ENCODE results near the gene MDH2.
"Not testable (repeated sequence)": the region's sequence is repeated elsewhere in the genome, so short reads cannot be mapped to it uniquely, and the experiment has no call there.

The MDH2 gene, protein sequence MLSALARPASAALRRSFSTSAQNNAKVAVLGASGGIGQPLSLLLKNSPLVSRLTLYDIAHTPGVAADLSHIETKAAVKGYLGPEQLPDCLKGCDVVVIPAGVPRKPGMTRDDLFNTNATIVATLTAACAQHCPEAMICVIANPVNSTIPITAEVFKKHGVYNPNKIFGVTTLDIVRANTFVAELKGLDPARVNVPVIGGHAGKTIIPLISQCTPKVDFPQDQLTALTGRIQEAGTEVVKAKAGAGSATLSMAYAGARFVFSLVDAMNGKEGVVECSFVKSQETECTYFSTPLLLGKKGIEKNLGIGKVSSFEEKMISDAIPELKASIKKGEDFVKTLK

DNA sequence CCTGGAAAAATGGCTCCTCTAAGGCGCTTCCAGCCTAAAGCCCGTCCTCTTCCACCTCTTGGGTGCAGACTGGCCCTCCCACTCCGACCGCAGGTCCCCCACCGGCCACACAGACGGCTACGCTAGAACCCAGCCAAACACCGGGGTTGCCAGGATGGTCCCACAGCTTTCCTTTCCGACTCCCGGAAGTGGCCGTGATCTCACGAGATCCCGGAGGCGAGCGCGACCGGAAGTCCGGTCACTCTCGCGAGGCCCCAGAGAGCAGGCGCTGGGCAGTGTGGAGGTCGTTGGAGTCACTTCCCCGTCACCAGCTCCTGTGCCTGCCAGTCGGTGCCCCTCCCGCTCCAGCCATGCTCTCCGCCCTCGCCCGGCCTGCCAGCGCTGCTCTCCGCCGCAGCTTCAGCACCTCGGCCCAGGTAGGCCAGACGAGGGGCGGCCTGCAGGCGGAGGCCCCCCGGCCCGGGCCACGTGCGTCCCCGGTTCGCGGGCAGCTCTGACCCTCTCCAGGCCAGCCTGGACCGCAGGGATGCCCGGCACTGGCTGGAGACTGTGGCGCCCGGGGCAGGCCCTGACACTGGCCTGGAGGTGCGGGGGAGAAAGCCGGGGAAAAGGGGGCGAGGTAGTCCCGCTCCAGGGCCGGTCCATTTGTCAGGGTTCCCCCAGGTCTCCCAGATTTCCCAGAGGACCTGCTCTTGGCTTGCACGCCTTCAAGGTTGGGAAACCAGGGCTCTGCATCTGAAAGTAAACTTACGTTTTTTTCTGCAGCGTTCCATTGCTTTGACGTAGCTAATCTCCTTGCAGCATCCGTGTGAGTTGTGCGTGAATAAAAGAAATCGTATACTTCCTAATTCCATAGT lies at the start of gene MDH2, which contains the start of gene STYXL1:
Gene MDH2, plus strand, starts transcription at position 296 of the 857 bp plus-strand sequence. Its CDS starts 55 bp downstream, at position 351.
Gene STYXL1, minus strand, starts transcription at position 190 of the 857 bp plus-strand sequence. CDS start 17,477 bp downstream, outside the sequence.
- DNase-seq, result peak; percentile 71

DNA sequence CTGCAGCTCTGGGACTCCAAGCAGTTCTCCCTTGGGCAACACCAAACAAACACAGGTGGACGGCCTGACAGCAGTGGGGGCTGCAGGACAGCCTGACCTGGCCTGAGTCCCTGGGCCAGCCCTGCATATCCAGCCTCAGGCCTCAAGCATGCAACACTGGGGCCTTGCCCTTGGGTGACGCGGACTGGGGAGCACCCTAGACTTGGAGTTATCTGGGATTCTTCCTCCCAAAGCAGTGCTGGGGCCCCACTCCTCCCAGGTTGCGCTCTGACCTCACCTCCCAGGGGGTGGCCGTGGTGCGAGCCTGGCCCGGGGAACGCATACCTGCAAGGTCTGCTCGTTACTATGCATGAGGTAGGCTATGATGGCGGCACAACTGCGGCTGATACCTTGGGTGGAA lies 47.3 kb upstream of the MDH2 start:
- DNase-seq, result no peak

DNA sequence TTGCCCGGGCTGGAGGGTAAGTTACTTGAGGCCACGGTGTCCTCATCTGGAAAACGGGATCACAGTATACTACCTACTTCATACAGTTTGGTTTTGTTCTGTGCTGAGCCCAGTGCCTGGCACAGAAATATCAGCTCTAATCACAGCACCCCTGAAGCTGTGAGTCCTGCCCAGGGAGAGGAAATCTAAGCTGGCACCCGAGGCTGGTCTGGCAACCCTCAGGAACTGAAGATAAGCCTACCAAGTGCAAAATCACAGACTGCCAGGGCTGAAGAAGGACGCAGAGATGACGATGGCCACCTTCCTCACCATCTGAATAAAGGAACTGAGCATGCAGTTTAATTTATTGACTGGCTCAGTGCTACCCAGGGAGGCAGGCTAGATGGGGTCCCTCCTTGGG lies 45.8 kb upstream of the MDH2 start:
- no peak for DNase-seq

DNA sequence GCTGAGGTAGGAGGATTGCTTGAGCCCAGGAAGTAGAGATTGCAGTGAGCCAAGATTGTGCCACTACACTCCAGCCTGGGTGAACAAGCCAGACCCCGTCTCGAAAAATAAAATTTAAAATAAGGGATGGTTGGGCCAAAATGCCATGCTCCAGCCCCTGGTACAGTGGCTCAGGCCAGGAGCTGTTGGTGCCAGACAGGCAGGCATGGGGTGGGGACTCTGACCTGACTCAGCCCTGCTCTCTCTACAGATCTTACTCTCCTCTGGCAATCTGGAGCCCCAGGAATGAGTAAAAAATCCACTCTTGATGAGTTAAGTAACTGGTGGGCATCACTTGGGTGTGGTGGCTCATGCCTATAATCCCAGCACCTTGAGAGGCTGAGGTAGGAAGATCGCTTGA lies 45.1 kb upstream of the MDH2 start:
- DNase-seq, result no peak

DNA sequence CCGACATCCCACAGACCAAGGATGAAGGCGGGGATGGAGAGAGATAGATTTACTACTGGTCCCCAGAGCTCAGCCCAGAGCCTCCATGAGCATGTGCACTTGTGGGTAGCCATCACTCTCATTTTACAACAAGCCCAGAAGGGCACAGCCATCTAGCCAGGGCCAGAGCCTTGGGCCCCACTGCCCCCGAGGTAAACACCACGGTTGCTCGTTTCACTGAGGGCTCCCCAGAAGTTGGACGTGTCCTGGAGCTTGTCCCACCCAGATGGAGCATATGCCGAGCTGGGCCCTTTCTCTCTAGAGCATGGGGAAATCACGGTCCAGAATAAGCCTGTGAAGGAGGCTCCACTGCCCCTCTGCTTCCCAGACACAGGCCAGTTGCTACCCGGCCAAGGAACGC lies 44.6 kb upstream of the MDH2 start:
- DNase-seq, result no peak

DNA sequence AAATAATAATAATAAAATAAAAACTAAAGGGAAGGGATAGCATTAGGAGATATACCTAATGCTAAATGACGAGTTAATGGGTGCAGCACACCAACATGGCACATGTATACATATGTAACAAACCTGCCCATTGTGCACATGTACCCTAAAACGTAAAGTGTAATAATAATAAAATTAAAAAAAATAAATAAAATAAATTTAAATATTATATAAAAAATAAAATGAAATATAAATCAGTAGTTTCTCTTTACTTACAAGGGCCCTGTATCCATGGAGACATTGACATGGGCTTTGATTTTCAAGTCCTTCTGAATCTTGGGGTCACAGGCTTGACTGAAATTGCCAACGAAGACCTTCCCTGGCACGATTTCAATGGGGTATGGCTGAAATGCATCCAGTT lies 42.9 kb upstream of the MDH2 start:
- not testable (repeated sequence) for DNase-seq

DNA sequence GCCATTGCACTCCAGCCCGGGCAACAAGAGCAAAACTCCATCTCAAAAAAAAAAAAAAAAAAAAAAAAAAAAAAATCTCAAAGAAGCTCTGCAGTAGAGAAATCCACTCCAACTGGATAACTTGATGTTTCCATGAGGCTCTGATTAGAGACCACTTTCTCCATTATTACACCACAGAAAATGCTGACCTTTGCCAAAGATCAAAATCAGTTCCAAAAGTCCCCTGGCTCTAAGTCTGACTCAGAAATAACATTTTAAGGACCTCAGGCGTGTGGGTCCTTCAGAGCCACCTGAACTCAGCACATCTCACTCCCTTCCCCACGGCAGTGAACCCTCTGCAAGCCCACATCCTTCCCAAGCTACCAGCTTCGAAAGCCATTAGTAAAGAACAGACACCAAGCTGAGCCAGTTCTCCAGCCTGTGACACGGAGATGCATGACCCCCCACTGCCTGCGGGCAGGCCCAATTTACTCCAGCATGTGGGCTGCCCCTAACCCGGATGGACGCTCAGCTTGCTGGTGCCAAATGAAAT lies 39.7 kb upstream of the MDH2 start:
- no peak for DNase-seq

DNA sequence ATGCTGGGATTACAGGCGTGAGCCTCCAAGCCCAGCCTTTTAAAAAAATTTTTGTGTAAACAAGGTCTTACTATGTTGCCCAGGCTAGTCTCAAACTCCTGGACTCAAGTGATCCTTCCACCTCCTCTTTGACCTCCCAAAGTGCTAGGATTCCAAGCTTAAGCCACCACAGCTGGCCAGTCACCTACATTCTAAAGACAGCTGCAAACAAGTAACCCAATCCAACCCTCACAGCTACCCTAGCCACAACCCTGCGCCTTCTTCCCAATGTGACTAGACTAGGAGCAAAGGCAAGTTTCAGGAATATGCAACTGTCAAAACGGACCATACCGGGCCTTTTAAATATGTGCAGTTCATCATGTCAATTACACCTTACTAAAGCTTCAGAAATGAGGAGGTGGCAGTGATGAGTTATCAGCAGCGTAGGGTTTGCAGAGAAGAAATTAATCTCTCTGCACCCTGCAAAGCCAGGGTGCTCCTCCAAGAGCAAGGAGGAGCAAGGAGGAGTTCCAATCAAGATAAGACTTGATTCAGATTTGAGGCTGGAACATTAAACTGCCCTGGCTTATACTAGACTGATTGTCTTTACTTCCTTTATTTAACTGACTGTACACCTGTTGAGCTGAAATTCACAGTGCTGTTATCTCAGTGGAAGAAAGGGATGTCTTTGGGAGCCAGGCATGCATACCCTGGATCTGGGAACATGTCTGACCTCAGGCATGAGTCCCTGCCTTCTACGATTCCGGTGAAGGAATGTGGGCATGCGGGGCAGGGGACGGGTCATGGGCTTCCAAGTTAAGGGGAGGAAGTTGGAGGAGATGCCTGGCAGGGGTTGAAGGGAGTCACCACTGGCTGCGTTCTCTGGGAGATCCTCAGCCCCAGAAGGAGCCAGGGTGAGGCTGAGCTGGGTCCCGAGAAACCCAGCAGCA lies 38.0 kb upstream of the MDH2 start:
- no peak for DNase-seq

DNA sequence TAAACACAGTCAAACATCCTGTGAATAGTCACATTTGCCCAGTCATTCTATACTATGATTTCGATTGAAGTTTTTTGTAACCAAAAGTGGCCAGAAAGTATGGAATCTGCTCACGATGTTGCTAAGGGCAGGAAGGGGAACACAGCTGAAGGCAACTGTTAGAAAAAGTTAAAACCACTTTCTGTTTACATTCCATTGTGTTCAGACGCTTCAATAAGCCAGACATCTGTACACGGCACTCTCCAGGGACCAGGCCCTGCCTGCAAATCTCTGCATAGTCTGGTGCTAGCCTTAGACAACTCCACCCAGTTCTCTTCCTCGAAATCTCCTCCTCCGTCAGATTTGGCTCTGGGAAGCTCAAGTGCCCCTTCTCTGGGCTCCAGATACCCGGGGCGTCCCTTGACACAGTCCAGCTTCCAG lies 36.5 kb upstream of the MDH2 start:
- no peak for DNase-seq

DNA sequence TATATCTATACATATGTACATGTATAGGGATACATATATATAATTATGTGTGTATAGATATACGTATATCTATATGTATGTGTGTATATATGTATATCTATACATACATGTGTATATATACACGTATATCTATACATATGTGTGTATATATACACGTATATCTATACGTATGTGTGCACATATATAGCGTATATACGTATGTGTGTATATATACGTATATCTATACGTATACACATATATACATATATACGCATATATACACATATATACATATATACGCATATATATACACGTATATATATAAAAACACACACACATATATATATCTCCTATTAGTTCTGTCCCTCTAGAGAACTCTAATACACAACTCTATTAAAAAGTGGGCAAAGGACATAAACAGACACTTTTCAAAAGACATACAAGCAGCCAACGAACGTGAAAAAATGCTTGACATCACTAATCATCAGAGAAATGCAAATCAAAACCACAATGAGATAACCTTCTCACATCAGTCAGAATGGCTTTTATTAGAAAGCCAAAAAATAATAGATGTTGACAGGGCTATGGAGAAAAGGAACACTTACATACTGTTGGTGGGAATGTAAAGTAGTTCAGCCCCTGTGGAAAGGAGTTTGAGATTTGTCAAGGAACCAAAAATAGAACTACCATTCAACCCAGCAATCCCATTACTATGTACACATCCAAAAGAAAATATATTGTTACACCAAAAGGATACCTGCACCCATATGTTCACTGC lies 31.5 kb upstream of the MDH2 start:
- DNase-seq, result no peak

DNA sequence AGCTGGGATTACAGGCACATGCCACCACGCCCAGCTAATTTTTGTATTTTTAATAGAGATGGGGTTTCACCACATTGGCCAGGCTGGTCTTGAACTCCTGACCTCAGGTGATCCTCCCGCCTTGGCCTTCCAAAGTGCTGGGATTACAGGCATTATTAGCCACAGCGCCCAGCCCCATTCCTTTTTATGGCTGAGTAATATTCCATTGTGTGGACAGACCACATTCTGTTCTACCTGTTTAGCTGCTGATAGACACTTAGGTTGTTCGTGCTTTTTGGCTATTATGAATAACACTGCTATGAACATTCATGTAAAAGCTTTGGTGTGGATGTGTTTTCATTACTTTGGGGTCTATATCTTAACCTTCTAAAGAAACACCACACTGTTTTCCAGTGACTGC lies 29.4 kb upstream of the MDH2 start:
- DNase-seq, result not testable (repeated sequence)

DNA sequence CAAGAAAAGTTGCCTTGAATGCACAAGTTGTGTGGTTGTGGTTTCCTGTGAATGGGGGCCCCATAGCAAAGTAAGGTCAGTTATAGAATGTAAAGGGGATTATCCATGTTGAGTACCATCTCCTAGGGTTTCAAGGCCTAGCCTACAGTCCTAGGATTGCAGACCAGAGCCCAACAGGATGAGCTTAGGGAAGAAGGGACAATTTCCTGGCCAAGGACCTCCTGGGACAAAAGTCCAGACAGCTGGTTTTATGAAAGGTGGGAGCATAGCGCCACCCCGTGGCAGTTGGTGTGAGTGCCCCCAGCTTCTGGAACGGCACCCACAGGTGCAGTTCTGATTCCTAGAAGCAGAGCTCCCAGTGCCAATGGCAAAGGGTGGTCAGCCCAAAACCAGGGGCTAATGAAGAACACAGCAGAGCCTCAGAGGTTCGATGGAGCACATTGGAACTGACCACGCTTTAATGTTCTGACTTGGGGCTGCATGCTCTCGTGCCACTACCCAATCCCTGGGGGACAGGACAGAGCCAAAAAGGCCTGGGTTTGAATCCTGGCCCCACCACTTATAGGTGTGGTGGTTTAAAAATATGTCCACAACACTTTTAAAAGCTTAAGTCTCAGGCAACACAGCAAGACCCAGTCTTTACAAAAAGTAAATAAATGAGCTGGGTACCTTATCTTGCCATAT lies 27.7 kb upstream of the MDH2 start:
- DNase-seq, result peak; percentile 52

DNA sequence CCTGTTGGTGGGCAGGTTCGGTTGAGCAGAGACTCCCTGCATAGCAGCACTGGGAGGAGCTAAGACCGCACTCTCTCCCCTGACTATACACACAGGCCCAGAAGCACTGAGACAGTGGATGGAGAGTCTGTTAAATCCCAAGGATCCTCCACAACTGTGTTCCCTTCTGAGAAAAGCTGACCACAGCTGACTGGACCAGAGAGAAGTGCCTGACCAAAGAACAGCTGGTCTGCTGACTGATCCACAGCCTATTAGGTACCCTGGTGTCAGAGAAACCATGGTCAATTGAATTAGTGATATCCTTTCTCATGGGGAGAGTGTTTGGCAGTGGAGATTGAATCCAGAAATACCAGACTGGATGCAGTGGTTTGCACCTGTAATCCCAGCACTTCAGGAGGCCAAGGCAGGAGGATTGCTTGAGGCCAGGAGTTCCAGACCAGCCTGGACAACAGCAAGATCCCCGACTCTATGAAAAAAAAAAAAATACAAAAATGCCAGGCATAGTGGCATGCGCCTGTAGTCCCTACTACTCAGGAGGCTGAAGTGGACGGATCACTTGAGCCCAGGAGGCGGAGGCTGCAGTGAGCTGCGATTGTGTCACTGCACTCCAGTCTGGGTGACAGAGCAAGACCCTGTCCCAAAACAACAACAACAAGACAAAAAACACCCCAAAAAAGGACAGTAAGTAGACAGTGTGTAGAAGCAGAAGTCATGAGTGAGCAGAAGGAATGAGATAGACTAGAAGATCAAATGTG lies 25.7 kb upstream of the MDH2 start:
- DNase-seq, result no peak

DNA sequence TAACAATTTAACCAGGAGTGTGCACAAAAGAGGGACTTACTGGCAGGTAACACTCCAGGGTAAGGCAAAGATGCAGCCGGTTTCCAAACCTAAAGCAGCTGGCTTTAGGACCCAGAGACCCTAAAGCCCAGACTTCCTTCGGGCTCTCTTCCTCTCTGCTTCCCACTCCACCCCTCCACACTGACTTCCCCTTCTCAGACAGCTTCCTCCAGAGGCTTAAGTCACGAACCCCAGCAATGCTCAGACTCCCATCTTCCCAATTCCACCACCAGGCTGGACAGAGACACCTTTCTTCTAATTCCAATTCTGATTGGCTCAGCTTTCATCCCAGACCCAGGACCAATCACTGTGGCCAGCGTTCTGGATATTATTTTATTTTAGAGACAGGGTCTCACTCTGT lies 24.9 kb upstream of the MDH2 start:
- no peak for DNase-seq

DNA sequence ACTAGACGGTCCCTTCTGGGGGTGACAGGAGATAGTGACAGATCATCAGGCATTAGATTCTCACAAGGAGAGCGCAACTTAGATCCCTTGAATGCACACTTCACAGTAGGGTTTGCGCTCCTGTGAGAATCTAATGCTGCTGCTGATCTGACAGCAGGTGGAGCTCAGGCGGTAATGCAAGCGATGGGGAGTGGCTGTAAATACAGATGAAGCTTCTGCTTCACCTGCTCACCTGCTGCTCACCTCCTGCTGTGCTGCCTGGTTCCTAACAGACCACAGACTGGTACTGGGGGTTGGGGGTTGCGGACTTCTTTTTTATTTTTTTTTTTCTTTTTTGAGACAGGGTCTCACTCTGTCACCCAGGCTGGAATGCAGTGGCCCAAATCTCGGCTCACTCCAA lies 18.2 kb upstream of the MDH2 start:
- not testable (repeated sequence) for DNase-seq

DNA sequence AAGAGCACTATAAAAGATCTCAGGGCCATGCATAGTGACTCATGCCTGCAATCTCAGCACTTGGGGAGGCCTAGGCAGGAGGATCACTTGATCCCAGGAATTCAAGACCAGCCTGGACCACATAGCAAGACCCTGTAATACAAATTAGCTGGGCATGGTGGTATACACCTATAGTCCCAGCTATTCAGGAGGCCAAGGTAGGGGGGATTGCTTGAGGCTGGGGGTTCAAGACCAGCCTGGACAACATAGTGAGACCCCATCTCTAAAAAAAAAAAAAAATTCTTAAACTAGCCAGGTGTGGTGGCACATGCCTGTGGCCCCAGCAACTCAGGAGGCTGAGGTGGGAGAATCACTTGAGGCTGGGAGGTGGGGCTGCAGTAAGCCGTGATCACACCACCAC lies 15.9 kb upstream of the MDH2 start:
- DNase-seq, result no peak

DNA sequence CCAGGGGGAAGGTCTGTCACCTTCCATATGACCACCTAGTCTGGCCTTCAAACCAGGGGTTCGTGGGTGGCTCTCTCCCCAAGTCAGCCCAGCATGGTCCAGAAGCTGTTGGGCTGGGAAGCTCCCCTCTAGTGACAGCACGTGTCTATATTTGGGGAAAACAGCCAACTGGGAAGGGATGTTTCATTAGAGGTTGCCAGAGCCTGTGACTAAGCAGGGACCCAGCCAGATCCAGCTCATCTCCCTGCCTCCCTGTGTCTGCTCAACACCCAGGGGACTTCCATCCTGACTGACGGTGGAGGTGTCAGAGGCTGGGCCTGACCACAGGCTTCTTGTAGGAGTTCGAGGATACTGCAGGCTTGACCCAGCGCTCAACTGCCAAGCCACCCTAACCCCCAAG lies 10.6 kb upstream of the MDH2 start:
- no peak for DNase-seq

DNA sequence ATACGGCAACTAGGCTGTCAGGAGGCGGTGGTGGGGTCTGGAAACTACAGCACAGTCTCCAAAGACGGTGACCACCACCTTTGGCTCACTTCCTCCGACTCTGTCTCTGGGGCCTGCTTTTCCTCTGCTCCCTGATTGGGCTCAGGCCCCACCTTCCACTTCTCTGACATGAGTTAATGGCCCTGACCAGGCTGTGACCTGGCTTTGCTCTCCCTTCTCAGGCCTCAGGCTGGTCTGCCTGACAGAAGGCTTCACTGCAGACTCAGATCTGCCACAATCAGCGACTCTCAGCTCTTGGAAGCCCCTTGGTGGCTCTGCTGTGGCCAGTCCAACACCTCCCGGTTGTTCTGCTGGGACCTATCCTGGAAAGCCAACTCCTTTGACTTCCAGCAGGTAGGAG lies 7.8 kb upstream of the MDH2 start:
- no peak for DNase-seq

DNA sequence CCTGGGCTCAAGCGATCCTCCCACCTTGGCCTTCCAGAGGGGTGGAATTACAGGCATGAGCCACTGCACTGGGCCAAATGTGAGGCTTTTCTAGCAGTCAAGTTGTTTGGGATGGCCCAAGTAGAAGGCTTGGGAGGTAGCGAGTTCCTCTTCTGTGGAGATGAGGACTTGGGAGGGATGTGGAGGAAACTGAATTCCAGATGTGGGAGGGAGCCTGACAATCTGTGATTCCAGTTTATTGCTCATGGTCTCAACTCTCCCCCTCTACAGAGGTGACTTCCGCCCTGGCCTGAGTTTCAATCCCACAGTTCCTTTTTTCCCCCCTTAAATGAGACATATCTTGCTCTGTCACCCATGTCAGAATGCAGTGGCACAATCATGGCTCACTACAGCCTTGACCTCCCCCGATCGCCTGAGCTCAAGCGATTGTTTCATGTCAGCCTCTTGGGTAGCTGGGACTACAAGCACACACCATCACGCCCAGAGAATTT lies 3.5 kb upstream of the MDH2 start:
- DNase-seq, result no peak

DNA sequence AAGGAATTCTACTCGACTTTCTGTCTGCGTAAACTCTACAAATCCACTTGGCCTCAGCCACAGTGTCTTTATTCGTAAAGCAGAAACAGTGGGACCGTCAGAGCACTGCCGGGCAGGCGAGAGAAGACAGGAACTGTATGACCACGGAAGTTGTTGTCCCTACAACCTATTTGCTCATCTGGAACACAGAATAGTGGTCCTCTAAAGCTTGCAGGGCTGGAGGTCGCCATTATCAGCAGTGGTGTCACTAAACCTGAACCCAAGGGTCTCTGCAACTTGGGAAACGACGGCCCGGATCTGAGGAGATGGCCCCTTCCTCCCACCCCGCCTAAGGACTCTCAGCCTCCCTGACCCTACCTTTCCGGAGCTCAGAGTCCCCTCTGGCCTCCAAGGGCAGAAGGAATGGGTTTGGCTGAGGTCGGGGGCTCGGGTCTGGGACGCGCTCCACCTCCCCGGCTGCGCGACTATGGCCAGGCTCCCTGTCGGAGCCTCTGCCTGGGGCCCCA lies 548 bp upstream of the MDH2 start:
- no peak for DNase-seq
